HEK293 (cell line): Measurements from ENCODE around the gene SNAP47.

Experiments used
- CTCF ChIA-PET: fragments of 350-600 bp; formaldehyde crosslinking; extraction: SDS; loops from one replicate; lab custom pipeline; 2021; ENCODE audit warnings: antibody characterized with exemption; lab: Yijun Ruan, JAX
- POLR2A ChIA-PET: fragments of 300-600 bp; formaldehyde crosslinking; extraction: SDS; loops from one replicate; lab custom pipeline; 2020; ENCODE audit warnings: antibody characterized with exemption, inconsistent platforms; lab: Yijun Ruan, JAX
- H3K27ac ChIP-seq: fragments of 200-500 bp; sonication (Bioruptor generic); 2 replicates; pipeline ENCODE4 v1.5.1; 2014; ENCODE audit warnings: low read depth, low read length, control low read depth, inconsistent platforms; ENCODE audit errors: extremely low read depth
- H3K36me3 ChIP-seq, 2 experiments: fragments of 200-500 bp in 1 of 2; sonication (Bioruptor generic) in 1 of 2; 1 replicate in 1 of 2; 2 replicates in 1 of 2; pipeline ENCODE4 v1.5.1; 2014 to 2017; ENCODE audit warnings: inconsistent platforms in 2 of 2, low read length in 2 of 2; ENCODE audit not compliant: control insufficient read depth in 2 of 2, insufficient read depth in 1 of 2
- H3K4me1 ChIP-seq: fragments of 200-500 bp; sonication (Bioruptor generic); 2 replicates; pipeline ENCODE4 v1.5.1; 2014; ENCODE audit warnings: mild to moderate bottlenecking, low read length, inconsistent platforms; ENCODE audit not compliant: control insufficient read depth, insufficient read depth
- H3K4me3 ChIP-seq: 2 replicates; pipeline ENCODE4 v1.5.1; 2011; ENCODE audit warnings: low read depth, mild to moderate bottlenecking, control low read depth, low read length, moderate library complexity
- H3K9me3 ChIP-seq: fragments of 200-500 bp; sonication (Bioruptor generic); 2 replicates; pipeline ENCODE4 v1.5.1; 2014; ENCODE audit warnings: low read depth, low read length, inconsistent platforms; ENCODE audit not compliant: control insufficient read depth, insufficient read depth
- BCL11A ChIP-seq: fragments of 450-650 bp; formaldehyde crosslinking; IDR thresholded peaks from 2 replicates; pipeline ENCODE4 v1.5.1; 2016; ENCODE audit warnings: low read depth, missing biosample characterization, missing genetic modification characterization
- FEZF1 ChIP-seq: fragments of 450-650 bp; formaldehyde crosslinking; IDR thresholded peaks from 2 replicates; pipeline ENCODE4 v1.5.1; 2016; ENCODE audit warnings: missing biosample characterization, missing genetic modification characterization
- GLI2 ChIP-seq: fragments of 450-650 bp; formaldehyde crosslinking; IDR thresholded peaks from 2 replicates; pipeline ENCODE4; 2017; ENCODE audit warnings: missing biosample characterization, missing genetic modification characterization, low read depth, borderline replicate concordance
- GLIS1 ChIP-seq: fragments of 450-650 bp; formaldehyde crosslinking; IDR thresholded peaks from 2 replicates; pipeline ENCODE4 v1.5.1; 2016; ENCODE audit warnings: missing biosample characterization, missing genetic modification characterization
- GLIS2 ChIP-seq: fragments of 450-650 bp; formaldehyde crosslinking; IDR thresholded peaks from 2 replicates; pipeline ENCODE4 v1.5.1; 2016; ENCODE audit warnings: missing biosample characterization, missing genetic modification characterization
- HOXD13 ChIP-seq: sonication (generic); formaldehyde crosslinking; IDR thresholded peaks from 2 replicates; pipeline ENCODE4 v1.8.0; 2022; ENCODE audit warnings: missing genetic modification reagents, borderline replicate concordance
- IKZF3 ChIP-seq: fragments of 450-650 bp; IDR thresholded peaks from 2 replicates; pipeline ENCODE4 v1.5.0; 2018; ENCODE audit warnings: missing biosample characterization, mild to moderate bottlenecking, missing genetic modification characterization, moderate library complexity
- MZF1 ChIP-seq: fragments of 450-650 bp; formaldehyde crosslinking; IDR thresholded peaks from 2 replicates; pipeline ENCODE4 v1.5.1; 2017; ENCODE audit warnings: missing biosample characterization, missing genetic modification characterization, borderline replicate concordance
- PRDM1 ChIP-seq: fragments of 450-650 bp; formaldehyde crosslinking; IDR thresholded peaks from 2 replicates; pipeline ENCODE4; 2016; ENCODE audit warnings: missing biosample characterization, missing genetic modification characterization
- PRDM4 ChIP-seq: fragments of 450-650 bp; formaldehyde crosslinking; IDR thresholded peaks from 2 replicates; pipeline ENCODE4 v1.5.1; 2017; ENCODE audit warnings: missing biosample characterization, missing genetic modification characterization
- TCF7L2 ChIP-seq: IDR thresholded peaks from 2 replicates; pipeline ENCODE4 v1.6.1; 2011; ENCODE audit warnings: low read depth, mild to moderate bottlenecking, inconsistent platforms, low read length, moderate library complexity, borderline replicate concordance
- ZBTB8A ChIP-seq: fragments of 450-650 bp; formaldehyde crosslinking; IDR thresholded peaks from 2 replicates; pipeline ENCODE4 v1.5.1; 2016; ENCODE audit warnings: missing biosample characterization, missing genetic modification characterization
- ZFHX2 ChIP-seq: fragments of 450-650 bp; formaldehyde crosslinking; conservative IDR thresholded peaks from 2 replicates; pipeline ENCODE4 v1.5.1; 2016; ENCODE audit warnings: missing biosample characterization, missing genetic modification characterization
- ZIC2 ChIP-seq: fragments of 450-650 bp; formaldehyde crosslinking; IDR thresholded peaks from 2 replicates; pipeline ENCODE4 v1.5.1; 2016; ENCODE audit warnings: missing biosample characterization, missing genetic modification characterization
- ZNF169 ChIP-seq: fragments of 450-650 bp; formaldehyde crosslinking; IDR thresholded peaks from 2 replicates; pipeline ENCODE4 v1.5.1; 2016; ENCODE audit warnings: missing biosample characterization, missing genetic modification characterization
- ZNF174 ChIP-seq: fragments of 450-650 bp; formaldehyde crosslinking; IDR thresholded peaks from 2 replicates; pipeline ENCODE4 v1.5.0; 2017; ENCODE audit warnings: missing biosample characterization, mild to moderate bottlenecking, missing genetic modification characterization
- ZNF19 ChIP-seq: fragments of 450-650 bp; formaldehyde crosslinking; IDR thresholded peaks from 2 replicates; pipeline ENCODE4; 2016; ENCODE audit warnings: missing biosample characterization, missing genetic modification characterization, low read depth
- ZNF2 ChIP-seq: fragments of 450-650 bp; formaldehyde crosslinking; IDR thresholded peaks from 2 replicates; pipeline ENCODE4 v1.5.1; 2016; ENCODE audit warnings: missing biosample characterization, missing genetic modification characterization
- ZNF23 ChIP-seq: fragments of 450-650 bp; formaldehyde crosslinking; IDR thresholded peaks from 2 replicates; pipeline ENCODE4 v1.5.1; 2016; ENCODE audit warnings: missing biosample characterization, missing genetic modification characterization, borderline replicate concordance
- ZNF324 ChIP-seq: fragments of 450-650 bp; formaldehyde crosslinking; IDR thresholded peaks from 2 replicates; pipeline ENCODE4 v1.5.1; 2016; ENCODE audit warnings: missing biosample characterization, missing genetic modification characterization
- ZNF341 ChIP-seq: fragments of 450-650 bp; formaldehyde crosslinking; IDR thresholded peaks from 2 replicates; pipeline ENCODE4; 2016; ENCODE audit warnings: low read depth, missing biosample characterization, missing genetic modification characterization
- ZNF37A ChIP-seq: fragments of 450-650 bp; IDR thresholded peaks from 2 replicates; pipeline ENCODE4 v1.5.1; 2018; ENCODE audit warnings: missing biosample characterization, missing genetic modification characterization
- ZNF423 ChIP-seq: fragments of 450-650 bp; formaldehyde crosslinking; IDR thresholded peaks from 2 replicates; pipeline ENCODE4 v1.5.1; 2016; ENCODE audit warnings: missing biosample characterization, missing genetic modification characterization
- ZNF529 ChIP-seq: fragments of 450-650 bp; formaldehyde crosslinking; IDR thresholded peaks from 2 replicates; pipeline ENCODE4 v1.5.1; 2017; ENCODE audit warnings: missing genetic modification characterization, missing biosample characterization; ENCODE audit not compliant: insufficient replicate concordance
- ZNF600 ChIP-seq: fragments of 450-650 bp; formaldehyde crosslinking; IDR thresholded peaks from 2 replicates; pipeline ENCODE4 v1.5.1; 2016; ENCODE audit warnings: missing biosample characterization, missing genetic modification characterization
- ZNF645 ChIP-seq: fragments of 450-650 bp; formaldehyde crosslinking; IDR thresholded peaks from 2 replicates; pipeline ENCODE4; 2016; ENCODE audit warnings: missing biosample characterization, missing genetic modification characterization
- ZNF677 ChIP-seq: fragments of 450-650 bp; IDR thresholded peaks from 2 replicates; pipeline ENCODE4 v1.5.0; 2018; ENCODE audit warnings: missing biosample characterization, mild to moderate bottlenecking, missing genetic modification characterization, moderate library complexity

The SNAP47 gene

GRCh38 chr1:227765261-227766014 is 30.2 kb downstream of the SNAP47 start (continued):
- TF ChIP-seq PRDM4 (tag by site-specific recombination) (no peak), MZF1 (tag by site-specific recombination) (no peak), GLI2 (tag by site-specific recombination) (no peak), ZNF37A (tag by site-specific recombination) (no peak), ZFHX2 (tag by site-specific recombination) (no peak), ZNF2 (tag by site-specific recombination) (no peak), BCL11A (tag by site-specific recombination) (no peak), ZNF19 (tag by site-specific recombination) (no peak), ZNF324 (tag by site-specific recombination) (no peak), ZNF23 (tag by site-specific recombination) (no peak), PRDM1 (no peak), ZNF529 (tag by site-specific recombination) (no peak)

GRCh38 chr1:227766015-227766634 is 30.9 kb downstream of the SNAP47 start:
- TF ChIP-seq HOXD13 (CRISPR knock-in tag) = no peak
- TF ChIP-seq ZNF169 (tag by site-specific recombination) = no peak
- 0 out of 2 replicates have a peak, but pooled peaks have one; percentile 21 for TF ChIP-seq GLIS2 (tag by site-specific recombination)
- TF ChIP-seq IKZF3 (tag by site-specific recombination) = no peak
- TF ChIP-seq GLIS1 = peak; percentile 99
- no peak for TF ChIP-seq ZNF677 (tag by site-specific recombination)
- TF ChIP-seq ZNF341 (tag by site-specific recombination) = peak; percentile 90
- peak; percentile 100 for TF ChIP-seq ZIC2
- peak; percentile 53; the same call in 1 of the 2 replicates for TF ChIP-seq FEZF1 (tag by site-specific recombination)
- TF ChIP-seq ZNF645 (tag by site-specific recombination) = no peak
- TF ChIP-seq ZNF174 (tag by site-specific recombination) = no peak
- TF ChIP-seq ZNF600 (tag by site-specific recombination) = 0 out of 2 replicates have a peak, but pooled peaks have one; percentile 21
- TF ChIP-seq ZNF423 (tag by site-specific recombination) = peak; percentile 91
- peak; percentile 93 for TF ChIP-seq ZBTB8A (tag by site-specific recombination)
- TF ChIP-seq TCF7L2 = no peak
- Histone ChIP-seq H3K4me3 (no peak overlapping the region), H3K36me3 (peaks cover 23 to 94% of the 10 kb centered on the region in 2 experiments), H3K27ac (no peak overlapping the region), H3K4me1 (peaks cover 5% of the 10 kb centered on the region), H3K9me3 (no peaks in the 10 kb centered on the region)
- CTCF ChIA-PET = interaction anchor here (0.7 to 1.6 kb wide), 4 partner anchors 14 to 1955 kb away, joined by 3 to 11 read pairs (median 4); no protein-coding TSS in a partner anchor
- POLR2A ChIA-PET = no interaction called here
